Glutamatergic neuron (in vitro differentiated cells): Measurements from ENCODE around the gene GABRR3. TPM values are rescaled to one million over a fixed set of nuclear protein-coding genes. Genes with fewer than 3 reads are reported as not detected.

Experiments
- DNase-seq: peaks from one replicate; pipeline ENCODE4 v3.0.0; 2022
- H3K27ac Mint-ChIP-seq: one replicate; pipeline ENCODE4 v1.8.0; 2020; ENCODE audit warnings: mild to moderate bottlenecking, mixed read lengths, inconsistent platforms; ENCODE audit not compliant: unreplicated experiment
- H3K27me3 Mint-ChIP-seq: one replicate; pipeline ENCODE4 v1.8.0; 2020; ENCODE audit warnings: mild to moderate bottlenecking, moderate library complexity, mixed read lengths, inconsistent platforms; ENCODE audit not compliant: unreplicated experiment
- H3K36me3 Mint-ChIP-seq: one replicate; pipeline ENCODE4 v1.8.0; 2020; ENCODE audit warnings: mild to moderate bottlenecking, mixed read lengths, inconsistent platforms; ENCODE audit not compliant: unreplicated experiment
- H3K4me1 Mint-ChIP-seq: one replicate; pipeline ENCODE4 v1.8.0; 2020; ENCODE audit warnings: mild to moderate bottlenecking, low read depth, mixed read lengths, inconsistent platforms; ENCODE audit not compliant: unreplicated experiment
- H3K4me3 Mint-ChIP-seq: one replicate; pipeline ENCODE4 v1.8.0; 2020; ENCODE audit warnings: mild to moderate bottlenecking, mixed read lengths, inconsistent platforms; ENCODE audit not compliant: unreplicated experiment
- H3K9me3 Mint-ChIP-seq: one replicate; pipeline ENCODE4 v1.8.0; 2020; ENCODE audit warnings: mild to moderate bottlenecking, moderate library complexity, mixed read lengths, inconsistent platforms; ENCODE audit not compliant: unreplicated experiment
- CTCF ChIP-seq: fragments of 200-600 bp; sonication (generic); IDR thresholded peaks from one replicate; pipeline ENCODE4 v1.5.0; 2021; ENCODE audit not compliant: partially characterized antibody, unreplicated experiment
- total RNA-seq: library from RNA; stranded (reverse); fragmentation: NEBNext Ultra II Directional; extraction: Animal tissue kit (Norgen Biotek cat#: 25700); gene quantifications from one replicate; pipeline ENCODE4 v1.2.1, GENCODE V29; 2021; ENCODE audit not compliant: unreplicated experiment

The GABRR3 gene
- total RNA-seq, 1 donor from 2014 or later, result not detected

GRCh38 chr3:97940034-97940433 is 95.1 kb downstream of the GABRR3 start:
- Mint-ChIP-seq H3K27ac (no peak overlapping the region), H3K4me3 (no peak overlapping the region), H3K9me3 (no peaks in the 10 kb centered on the region), H3K4me1 (no peaks in the 10 kb centered on the region), H3K36me3 (no peaks in the 10 kb centered on the region), H3K27me3 (no peaks in the 10 kb centered on the region)
- TF ChIP-seq CTCF, result no peak
- no peak for DNase-seq

GRCh38 chr3:97939401-97939800 is 95.7 kb downstream of the GABRR3 start:
- Mint-ChIP-seq H3K4me3 (no peak overlapping the region), H3K27ac (no peak overlapping the region), H3K36me3 (no peaks in the 10 kb centered on the region), H3K4me1 (no peaks in the 10 kb centered on the region), H3K27me3 (no peaks in the 10 kb centered on the region), H3K9me3 (no peaks in the 10 kb centered on the region)
- DNase-seq, result no peak
- TF ChIP-seq CTCF, result no peak

GRCh38 chr3:97938444-97938843 is 96.7 kb downstream of the GABRR3 start:
- no peaks in the 10 kb centered on the region for H3K4me1 Mint-ChIP-seq
- H3K27ac Mint-ChIP-seq, result no peak overlapping the region
- H3K4me3 Mint-ChIP-seq, result no peak overlapping the region
- no peak for DNase-seq
- no peaks in the 10 kb centered on the region for H3K9me3 Mint-ChIP-seq
- no peaks in the 10 kb centered on the region for H3K27me3 Mint-ChIP-seq
- no peak for TF ChIP-seq CTCF
- H3K36me3 Mint-ChIP-seq, result no peaks in the 10 kb centered on the region

- no peaks in the 10 kb centered on the region for H3K9me3 Mint-ChIP-seq
- no peak overlapping the region for H3K27ac Mint-ChIP-seq
- TF ChIP-seq CTCF, result no peak
- H3K4me3 Mint-ChIP-seq, result no peak overlapping the region
- peaks cover 6% of the 10 kb centered on the region for H3K36me3 Mint-ChIP-seq
- H3K4me1 Mint-ChIP-seq, result peaks cover 6% of the 10 kb centered on the region
- H3K27me3 Mint-ChIP-seq, result peaks cover 4% of the 10 kb centered on the region
- no peak for DNase-seq
Observed at GRCh38 chr3:97937205-97937604, 97.9 kb downstream of the GABRR3 start.

GRCh38 chr3:97935842-97936241 is 99.3 kb downstream of the GABRR3 start:
- no peak for DNase-seq
- Mint-ChIP-seq H3K4me3 (no peak overlapping the region), H3K27ac (no peak overlapping the region), H3K9me3 (no peaks in the 10 kb centered on the region), H3K36me3 (peaks cover 18% of the 10 kb centered on the region), H3K27me3 (peaks cover 4% of the 10 kb centered on the region), H3K4me1 (peaks cover 6% of the 10 kb centered on the region)
- TF ChIP-seq CTCF, result no peak

Other genes with a start within 250 kb of the GABRR3 start
- 89.5 TPM for gene CRYBG3, start 213.3 kb downstream of the GABRR3 start, total RNA-seq
- gene RIOX2, start 62.9 kb downstream of the GABRR3 start, total RNA-seq, result 12.3 TPM
- gene OR5AC2, start 51.9 kb upstream of the GABRR3 start, total RNA-seq, result not detected
- gene OR5H1, start 95.4 kb upstream of the GABRR3 start, total RNA-seq, result not detected
- gene OR5H14, start 112.2 kb upstream of the GABRR3 start, total RNA-seq, result not detected
- not detected for gene OR5H15, start 131.4 kb upstream of the GABRR3 start, total RNA-seq
- gene OR5H6, start 228.9 kb upstream of the GABRR3 start, total RNA-seq, result not detected
- gene OR5H2, start 247.2 kb upstream of the GABRR3 start, total RNA-seq, result not detected